Astrocyte of the spinal cord (primary cell): ENCODE measurements around the gene TPPP2.

Experiments
- DNase-seq: peaks from one replicate; pipeline ENCODE4 v3.0.0; 2011; ENCODE audit warnings: low read depth, low spot score
- H3K4me3 ChIP-seq: 2 replicates; pipeline ENCODE4 v1.5.1; 2011; ENCODE audit warnings: low read depth, mild to moderate bottlenecking, low read length, moderate library complexity
- CTCF ChIP-seq: IDR thresholded peaks from 2 replicates; pipeline ENCODE4 v1.5.1; 2012; ENCODE audit warnings: low read depth, mild to moderate bottlenecking, low read length, inconsistent platforms
- in situ Hi-C: cut with HindIII; loops from 2 replicates; pipeline ENCODE4 v1.10.0; 2017; ENCODE audit warnings: low sequenced_read_pairs

The TPPP2 gene

GRCh38 chr14:21056520-21057163, 26.6 kb downstream of the TPPP2 start:
- DNase-seq, result no peak
- in situ Hi-C loops, result no loop called here
- TF ChIP-seq CTCF, result no peak

GRCh38 chr14:21057803-21058675, 28.0 kb downstream of the TPPP2 start, which contains the start of gene RNASE8:
TSS of gene RNASE8 (plus strand) at chr14:21057822. CDS start at chr14:21057893, 71 bp downstream.
- in situ Hi-C loops, result no loop called here
- H3K4me3 ChIP-seq, result no peak within 1 kb of the TSS
- no peak for TF ChIP-seq CTCF
- DNase-seq, result no peak

More at GRCh38 chr14:21056520-21057163, 26.6 kb downstream of the TPPP2 start:
- no peak overlapping the region for H3K4me3 ChIP-seq

- H3K4me3 ChIP-seq, result no peak overlapping the region
- TF ChIP-seq CTCF, result no peak
- DNase-seq, result no peak
- in situ Hi-C loops, result no loop called here
These were observed 28.9 kb downstream of the TPPP2 start for GRCh38 chr14:21058903-21059302.

- DNase-seq, result no peak
- no peak for TF ChIP-seq CTCF
- H3K4me3 ChIP-seq, result no peak overlapping the region
- in situ Hi-C loops, result no loop called here
These were observed 30.0 kb downstream of the TPPP2 start for GRCh38 chr14:21059842-21060613.

GRCh38 chr14:21060614-21061346, 30.8 kb downstream of the TPPP2 start:
- in situ Hi-C loops, result no loop called here
- TF ChIP-seq CTCF, result no peak
- DNase-seq, result no peak
- H3K4me3 ChIP-seq, result no peak overlapping the region

GRCh38 chr14:21061347-21061668, 31.3 kb downstream of the TPPP2 start:
- TF ChIP-seq CTCF, result no peak
- DNase-seq, result no peak
- H3K4me3 ChIP-seq, result no peak overlapping the region
- in situ Hi-C loops, result no loop called here
